Measurements from ENCODE around the gene ZNF689. TPM values are rescaled to one million over a fixed set of nuclear protein-coding genes. Genes with fewer than 3 reads are reported as not detected.

Gene ZNF689
- total RNA-seq, 1 experiment from 2014 or later: 10.1 TPM

- intact Hi-C loops (cut with micrococcal nuclease; ENCODE audit: unreplicated experiment): loop anchor here (1.0 to 10.0 kb wide), 16 partner anchors 24 to 797 kb away; partner anchors contain the start of genes ALDOA, ARMC5, CD2BP2 and CFAP119
- peak within 1 kb of the TSS; percentile 68 for H3K4me3 ChIP-seq
- H3K9me2 ChIP-seq (ENCODE audit: insufficient read depth): no peaks in the 10 kb centered on the region
- peak; percentile 100 for DNase-seq
- peak within 1 kb of the TSS; percentile 97 for H3K4me2 ChIP-seq
- H3F3A ChIP-seq (ENCODE audit: insufficient read depth, low read depth): peaks cover 28% of the 10 kb centered on the region
- H3K27me3 ChIP-seq (ENCODE audit: insufficient read depth, low read depth): no peaks in the 10 kb centered on the region
- no TSS peak for BruUV-seq (replicated peaks)
- H4K20me1 ChIP-seq (ENCODE audit: insufficient read depth): peaks cover 12% of the 10 kb centered on the region
- ChIA-PET POLR2A (ENCODE audit: unreplicated experiment) (interaction anchor here (0.5 to 1.0 kb wide), 19 partner anchors 8 to 1711 kb away, joined by 3 to 15 read pairs (median 4); partner anchors contain the start of genes ALDOA, CTF1, DCTPP1 and PRR14), CTCF (interaction anchor here (0.5 to 1.4 kb wide), 8 partner anchors 24 to 564 kb away, joined by 3 to 10 read pairs (median 3); partner anchors contain the start of genes DCTPP1 and SETD1A)
- H2AFZ ChIP-seq: peak within 1 kb of the TSS; percentile 79
- peak within 1 kb of the TSS; percentile 86 for H3K27ac ChIP-seq
- H3K9me3 ChIP-seq (ENCODE audit: insufficient read depth, low read depth): no peaks in the 10 kb centered on the region
- TF ChIP-seq CTCF (conservative IDR thresholded peaks at IDR 0.05) (peak; percentile 66), EZH2 (IDR thresholded peaks at IDR 0.05; ENCODE audit: low read depth) (no peak)
- peaks cover 26% of the 10 kb centered on the region for H3K4me1 ChIP-seq (replicated peaks; ENCODE audit: insufficient read depth)
- peaks cover 19% of the 10 kb centered on the region for H3K36me3 ChIP-seq (ENCODE audit: low read depth)
- H3K79me2 ChIP-seq (ENCODE audit: low read depth): peaks cover 36% of the 10 kb centered on the region
These were observed 47.9 kb upstream of the ZNF689 start, which contains the start of gene FBRS for GRCh38 chr16:30657866-30658730. TSS of gene FBRS (plus strand) at chr16:30658431. CDS start at chr16:30659519, 1,088 bp downstream.

GRCh38 chr16:30656974-30657865 is 47.0 kb upstream of the ZNF689 start:
- Histone ChIP-seq H3K4me3 (peak overlapping the region; percentile 68), H3K27ac (peak overlapping the region; percentile 49), H3K4me2 (peak overlapping the region; percentile 95), H3F3A (ENCODE audit: insufficient read depth, low read depth) (peaks cover 28% of the 10 kb centered on the region), H3K79me2 (ENCODE audit: low read depth) (peaks cover 34% of the 10 kb centered on the region), H3K9me3 (ENCODE audit: insufficient read depth, low read depth) (no peaks in the 10 kb centered on the region), H3K27me3 (ENCODE audit: insufficient read depth, low read depth) (no peaks in the 10 kb centered on the region), H4K20me1 (ENCODE audit: insufficient read depth) (peaks cover 10% of the 10 kb centered on the region; the same call in 1 of the 2 replicates), H3K9me2 (ENCODE audit: insufficient read depth) (no peaks in the 10 kb centered on the region), H2AFZ (peak overlapping the region; percentile 79), H3K4me1 (replicated peaks; ENCODE audit: insufficient read depth) (peaks cover 28% of the 10 kb centered on the region), H3K36me3 (ENCODE audit: low read depth) (0 out of 2 replicates have a peak, but pooled peaks cover 12% of the 10 kb centered on the region)
- BruUV-seq (replicated peaks): no TSS peak
- CTCF ChIA-PET: no interaction called here
- DNase-seq: no peak
- POLR2A ChIA-PET (ENCODE audit: unreplicated experiment): interaction anchor here (0.6 kb wide), 2 partner anchors 108 to 250 kb away, joined by 3 to 4 read pairs; partner anchors contain the start of gene ZNF771
- no peak for TF ChIP-seq EZH2 (IDR thresholded peaks at IDR 0.05; ENCODE audit: low read depth)
- TF ChIP-seq CTCF (conservative IDR thresholded peaks at IDR 0.05): no peak
- intact Hi-C loops (cut with micrococcal nuclease; ENCODE audit: unreplicated experiment): loop anchor here (5.0 to 10.0 kb wide), 4 partner anchors 545 to 798 kb away; partner anchors contain the start of genes ALDOA, ARMC5, GDPD3 and TBX6

GRCh38 chr16:30656388-30656787 is 46.2 kb upstream of the ZNF689 start:
- no TSS peak for BruUV-seq (replicated peaks)

More at GRCh38 chr16:30656388-30656787, 46.2 kb upstream of the ZNF689 start:
- no peak overlapping the region for H3K4me3 ChIP-seq
- H3K4me1 ChIP-seq (replicated peaks; ENCODE audit: insufficient read depth): peaks cover 27% of the 10 kb centered on the region
- POLR2A ChIA-PET (ENCODE audit: unreplicated experiment): no interaction called here
- H3K79me2 ChIP-seq (ENCODE audit: low read depth): peaks cover 31% of the 10 kb centered on the region
- H3K27ac ChIP-seq: no peak overlapping the region
- DNase-seq: no peak
- peaks cover 10% of the 10 kb centered on the region; the same call in 1 of the 2 replicates for H4K20me1 ChIP-seq (ENCODE audit: insufficient read depth)
- no peak overlapping the region for H2AFZ ChIP-seq
- peaks cover 28% of the 10 kb centered on the region for H3F3A ChIP-seq (ENCODE audit: insufficient read depth, low read depth)
- H3K4me2 ChIP-seq: no peak overlapping the region
- H3K36me3 ChIP-seq (ENCODE audit: low read depth): 0 out of 2 replicates have a peak, but pooled peaks cover 3% of the 10 kb centered on the region
- CTCF ChIA-PET: no interaction called here
- H3K9me3 ChIP-seq (ENCODE audit: insufficient read depth, low read depth): no peaks in the 10 kb centered on the region
- intact Hi-C loops (cut with micrococcal nuclease; ENCODE audit: unreplicated experiment): loop anchor here (5.0 to 10.0 kb wide), 4 partner anchors 544 to 798 kb away; partner anchors contain the start of genes ALDOA, ARMC5, GDPD3 and TBX6
- no peaks in the 10 kb centered on the region for H3K9me2 ChIP-seq (ENCODE audit: insufficient read depth)
- no peaks in the 10 kb centered on the region for H3K27me3 ChIP-seq (ENCODE audit: insufficient read depth, low read depth)
- TF ChIP-seq CTCF (conservative IDR thresholded peaks at IDR 0.05) (no peak), EZH2 (IDR thresholded peaks at IDR 0.05; ENCODE audit: low read depth) (no peak)

All from PC-9 (cell line).